Measurements from ENCODE around the gene DCAF5.

DNA sequence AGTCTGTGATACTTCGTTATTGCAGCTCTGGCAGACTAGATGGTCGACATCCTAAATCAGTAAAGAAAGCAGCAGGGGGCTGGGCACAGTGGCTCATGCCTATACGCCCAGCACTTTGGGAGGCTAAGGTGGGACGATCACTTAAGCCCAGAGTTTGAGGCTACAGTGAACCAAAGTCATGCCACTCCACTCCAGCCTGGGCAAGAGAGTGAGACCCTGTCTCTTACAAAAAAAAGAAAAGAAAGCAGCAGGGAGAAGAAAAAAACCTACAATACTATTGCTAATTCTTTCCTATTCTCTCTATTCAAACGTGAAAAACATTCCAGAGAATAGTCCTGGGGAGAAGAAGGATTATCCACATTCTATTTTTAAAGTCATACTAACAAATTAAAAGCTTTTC lies 79.5 kb downstream of the DCAF5 start:
- TF ChIP-seq, protein P1, sequence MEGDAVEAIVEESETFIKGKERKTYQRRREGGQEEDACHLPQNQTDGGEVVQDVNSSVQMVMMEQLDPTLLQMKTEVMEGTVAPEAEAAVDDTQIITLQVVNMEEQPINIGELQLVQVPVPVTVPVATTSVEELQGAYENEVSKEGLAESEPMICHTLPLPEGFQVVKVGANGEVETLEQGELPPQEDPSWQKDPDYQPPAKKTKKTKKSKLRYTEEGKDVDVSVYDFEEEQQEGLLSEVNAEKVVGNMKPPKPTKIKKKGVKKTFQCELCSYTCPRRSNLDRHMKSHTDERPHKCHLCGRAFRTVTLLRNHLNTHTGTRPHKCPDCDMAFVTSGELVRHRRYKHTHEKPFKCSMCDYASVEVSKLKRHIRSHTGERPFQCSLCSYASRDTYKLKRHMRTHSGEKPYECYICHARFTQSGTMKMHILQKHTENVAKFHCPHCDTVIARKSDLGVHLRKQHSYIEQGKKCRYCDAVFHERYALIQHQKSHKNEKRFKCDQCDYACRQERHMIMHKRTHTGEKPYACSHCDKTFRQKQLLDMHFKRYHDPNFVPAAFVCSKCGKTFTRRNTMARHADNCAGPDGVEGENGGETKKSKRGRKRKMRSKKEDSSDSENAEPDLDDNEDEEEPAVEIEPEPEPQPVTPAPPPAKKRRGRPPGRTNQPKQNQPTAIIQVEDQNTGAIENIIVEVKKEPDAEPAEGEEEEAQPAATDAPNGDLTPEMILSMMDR (IDR thresholded peaks at IDR 0.05) = no peak
- no peak for TF ChIP-seq ZFX (IDR thresholded peaks at IDR 0.05; ENCODE audit: borderline replicate concordance)
